Effector CD8-positive, alpha-beta T cell (primary cell): ENCODE measurements around the gene SYTL3.
"Not testable (repeated sequence)": the region's sequence is repeated elsewhere in the genome, so short reads cannot be mapped to it uniquely, and the experiment has no call there.

Source experiments
- DNase-seq: peaks from one replicate; lab custom pipeline; 2025; lab: John Stamatoyannopoulos, UW

Gene SYTL3

GRCh38 chr6:158640519-158640918 is 9.3 kb upstream of the SYTL3 start:
- no peak for DNase-seq

DNA sequence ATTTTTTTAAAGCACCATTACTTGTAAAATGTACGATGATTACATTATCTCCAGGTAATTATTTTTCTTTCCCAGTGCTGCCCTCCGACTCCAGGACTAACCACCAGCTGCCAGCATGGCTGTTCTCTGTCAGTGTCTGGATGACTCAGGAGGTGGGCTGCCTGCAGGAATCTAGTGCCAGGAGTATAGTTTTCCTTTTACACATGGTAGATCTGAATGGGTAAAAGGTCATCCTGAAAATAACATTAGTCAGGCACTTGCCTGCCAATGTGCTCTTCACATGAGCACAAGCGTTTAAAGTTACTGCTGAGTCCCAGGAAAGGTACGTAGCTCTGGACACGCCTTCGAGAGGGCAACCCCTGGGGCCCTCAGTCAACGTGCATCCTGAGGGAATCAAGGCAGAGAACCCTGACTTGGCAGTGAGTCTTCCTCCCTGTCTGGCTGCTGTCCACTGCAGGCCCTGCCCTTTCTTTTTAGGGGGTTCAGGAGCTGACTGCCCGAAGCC is 7.7 kb upstream of the SYTL3 start:
- no peak for DNase-seq

DNA sequence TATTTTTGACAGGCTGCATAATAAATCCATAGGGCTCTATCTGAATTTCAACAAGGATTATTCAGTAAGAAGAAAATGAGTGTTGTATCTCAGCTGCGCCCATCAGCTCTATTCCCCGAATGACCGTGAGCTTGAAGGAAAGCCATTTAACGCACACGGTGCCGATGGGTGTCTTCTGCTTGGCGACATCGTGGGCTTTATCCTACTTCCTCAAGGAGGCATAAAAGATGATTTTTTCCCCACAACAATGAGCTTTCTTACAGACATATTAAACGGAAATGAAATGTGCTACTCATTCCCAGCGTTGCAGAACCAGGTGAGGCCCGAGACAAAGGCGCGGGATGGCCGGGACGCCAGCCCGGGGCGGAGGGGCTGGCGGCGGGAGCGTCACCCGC is 6.0 kb upstream of the SYTL3 start:
- no peak for DNase-seq

GRCh38 chr6:158644231-158645063 is 5.4 kb upstream of the SYTL3 start, which contains the start of gene DYNLT1:
Gene DYNLT1, minus strand, starts transcription at chr6:158644743. Its CDS starts 35 bp downstream, at chr6:158644708.
- peak; percentile 80 for DNase-seq

DNA sequence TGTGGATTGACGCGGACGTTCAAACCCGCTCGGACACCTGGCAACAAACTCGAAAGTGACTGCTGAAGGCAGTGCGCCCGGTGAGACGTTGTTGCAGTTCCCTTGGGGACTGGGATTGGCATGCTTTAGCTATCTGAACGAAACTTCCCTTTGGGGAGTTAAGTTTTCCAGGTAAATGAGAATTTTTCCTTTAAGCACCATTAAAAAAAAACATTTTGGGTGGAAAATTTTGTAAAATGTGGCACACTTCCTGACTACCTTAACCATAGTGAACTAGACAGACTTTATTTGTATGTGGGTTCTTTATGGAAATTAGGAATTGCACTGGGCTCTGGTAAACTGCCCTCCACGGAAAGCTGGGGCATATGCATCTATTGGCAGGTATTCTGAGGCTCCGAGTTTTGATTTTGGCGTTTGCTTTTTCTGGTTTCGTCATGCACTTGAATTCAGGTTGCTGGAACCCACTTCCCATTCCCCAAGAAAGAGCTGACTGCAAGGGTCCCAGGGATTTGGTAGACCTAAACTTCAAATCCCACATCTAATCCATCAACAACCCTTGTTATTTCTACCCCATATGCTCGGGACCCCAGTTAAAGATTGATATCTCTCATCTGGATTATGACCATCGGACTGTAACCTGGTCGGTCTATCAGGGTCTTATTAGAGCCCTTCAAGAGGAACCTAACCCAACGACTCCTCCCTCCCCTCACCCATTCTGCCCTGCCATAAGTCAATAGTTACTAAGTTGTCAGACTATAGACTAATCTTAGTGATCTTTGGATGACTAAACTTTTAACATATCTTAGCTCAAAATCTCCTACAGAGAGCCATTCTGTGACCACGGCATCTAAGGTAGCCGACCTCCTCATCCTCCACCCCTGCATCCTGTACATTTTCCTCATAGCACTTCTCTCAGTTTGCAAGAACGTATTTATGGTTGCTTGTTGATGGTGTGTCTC is 4.5 kb upstream of the SYTL3 start:
- no peak for DNase-seq

DNA sequence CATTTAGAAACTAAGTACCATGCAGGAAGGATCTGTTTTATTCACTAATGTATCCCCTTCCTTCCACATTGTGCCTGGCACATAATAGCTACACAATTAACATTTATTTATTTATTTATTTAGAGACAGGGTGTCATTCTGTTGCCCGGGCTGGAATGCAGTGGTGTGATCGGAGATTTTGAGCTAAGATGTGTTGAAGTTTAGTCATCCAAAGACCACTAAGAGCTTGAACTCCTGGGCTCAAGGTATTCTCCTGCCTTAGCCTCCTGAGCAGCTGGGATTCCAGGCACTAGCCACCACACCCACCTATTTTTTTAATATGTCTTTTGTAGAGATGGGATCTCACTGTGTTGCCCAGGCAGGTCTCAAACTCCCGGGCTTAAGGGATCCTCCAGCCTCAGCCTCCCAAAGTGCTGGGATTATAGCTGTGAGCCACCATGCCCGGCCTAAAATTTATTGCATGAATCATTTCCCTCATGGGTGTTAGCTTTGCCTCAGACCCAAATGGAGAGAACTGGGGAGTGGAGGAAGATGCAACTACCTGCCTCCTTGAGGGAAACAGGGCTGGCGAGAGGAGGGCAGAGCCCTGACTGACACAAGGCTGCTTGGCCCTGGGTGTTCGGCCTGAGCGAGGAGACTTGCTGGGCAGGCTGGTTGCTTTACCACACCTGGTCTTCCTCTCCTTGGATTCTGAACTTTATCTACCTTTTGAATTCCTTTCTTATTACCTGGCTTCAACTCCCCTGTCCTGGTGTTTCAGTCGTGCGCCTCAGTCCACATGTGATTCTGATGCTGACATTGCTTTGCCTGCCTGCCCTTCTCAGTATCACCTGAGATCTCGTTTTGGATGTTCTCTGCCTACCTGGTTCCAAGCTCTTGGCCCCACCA is 3.6 kb upstream of the SYTL3 start:
- no peak for DNase-seq

DNA sequence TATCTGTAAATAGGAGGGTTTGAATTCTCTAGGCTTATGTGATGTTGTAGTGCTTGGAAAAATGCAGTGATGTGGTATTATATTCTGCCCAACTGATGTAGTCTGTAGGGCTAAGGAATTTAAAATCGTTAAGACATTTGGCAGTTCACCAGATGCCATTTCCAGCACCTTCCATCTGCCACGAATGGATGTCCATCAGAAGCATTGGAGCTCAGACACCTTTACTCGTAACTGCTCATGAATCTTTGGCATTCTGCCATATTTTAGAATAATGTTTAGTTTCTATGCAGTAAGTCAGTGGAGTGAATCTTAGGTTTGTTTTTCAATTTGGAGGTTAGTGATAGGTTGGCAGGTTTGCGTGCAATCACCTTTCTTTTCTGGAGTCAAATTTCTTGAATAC is 2.4 kb upstream of the SYTL3 start:
- no peak for DNase-seq

- DNase-seq = no peak
Observed at GRCh38 chr6:158648682-158649131, 1.1 kb upstream of the SYTL3 start.

DNA sequence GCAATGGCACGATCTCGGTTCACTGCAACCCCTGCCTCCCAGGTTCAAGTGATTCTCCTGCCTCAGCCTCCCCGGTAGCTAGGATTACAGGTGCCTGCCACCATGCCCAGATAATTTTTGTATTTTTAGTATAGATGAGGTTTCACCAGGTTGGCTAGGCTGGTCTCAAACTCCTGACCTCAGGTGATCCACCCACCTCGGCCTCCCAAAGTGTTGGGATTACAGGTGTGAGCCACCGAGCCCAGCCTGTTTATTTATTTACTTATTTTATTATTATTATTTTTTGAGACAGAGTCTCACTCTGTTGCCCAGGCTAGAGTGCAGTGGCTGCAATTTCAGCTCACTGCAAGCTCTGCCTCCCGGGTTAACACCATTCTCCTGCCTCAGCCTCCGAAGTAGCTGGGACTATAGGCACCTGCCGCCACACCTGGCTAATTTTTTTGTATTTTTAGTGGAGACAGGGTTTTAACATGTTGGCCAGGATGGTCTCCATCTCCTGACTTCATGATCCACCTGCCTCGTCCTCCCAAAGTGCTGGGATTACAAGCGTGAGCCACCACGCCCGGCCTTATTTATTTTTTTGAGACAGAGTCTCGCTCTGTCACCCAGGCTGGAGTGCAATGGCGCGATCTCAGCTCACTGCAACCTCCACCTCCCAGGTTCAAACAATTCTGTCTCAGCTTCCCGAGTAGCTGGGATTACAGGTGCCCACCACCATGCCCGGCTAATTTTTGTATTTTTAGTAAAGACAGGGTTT is 2.3 kb downstream of the SYTL3 start:
- DNase-seq = not testable (repeated sequence)

DNA sequence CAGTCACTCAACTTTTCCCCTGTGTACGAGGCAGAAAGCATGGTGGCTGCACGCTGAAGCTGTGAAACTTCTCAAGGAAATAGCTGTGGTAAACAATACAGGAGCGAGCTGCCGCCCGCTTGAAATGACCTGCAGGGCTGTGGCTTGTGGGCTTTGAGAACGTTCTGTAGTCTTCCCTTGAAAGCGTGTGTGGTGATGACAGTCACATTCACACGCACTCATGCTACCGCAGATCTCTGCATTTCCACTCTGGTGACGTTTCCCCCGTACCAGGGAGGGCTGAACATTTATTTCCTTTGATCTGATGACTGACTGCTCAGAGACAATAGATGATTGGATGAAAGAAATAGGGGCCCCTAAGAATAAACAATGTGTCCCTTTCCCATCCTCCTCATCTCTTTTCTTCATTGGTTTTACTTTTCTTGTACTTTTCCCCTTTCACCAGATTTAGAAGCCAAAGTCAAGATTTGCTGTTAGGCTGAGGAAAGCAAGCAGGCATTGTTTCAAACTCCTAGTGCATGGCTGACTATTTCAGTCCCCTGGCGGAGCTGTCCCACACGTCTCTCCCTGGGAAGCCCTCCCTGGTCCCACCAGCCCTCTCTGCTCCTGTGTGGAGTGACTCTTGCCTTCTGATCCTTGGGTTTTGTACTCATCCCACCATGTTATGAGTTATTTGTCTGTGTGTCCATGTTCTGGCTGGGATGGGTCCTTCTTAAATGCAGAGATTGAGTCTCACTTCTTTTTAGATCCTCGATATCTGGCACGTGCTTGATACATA is 3.9 kb downstream of the SYTL3 start:
- peak; percentile 79 for DNase-seq

GRCh38 chr6:158654498-158654897 is 4.6 kb downstream of the SYTL3 start:
- DNase-seq = no peak

- DNase-seq = no peak
Observed at GRCh38 chr6:158654960-158655489, 5.2 kb downstream of the SYTL3 start.

GRCh38 chr6:158655569-158656450 is 6.0 kb downstream of the SYTL3 start:
- no peak for DNase-seq

DNA sequence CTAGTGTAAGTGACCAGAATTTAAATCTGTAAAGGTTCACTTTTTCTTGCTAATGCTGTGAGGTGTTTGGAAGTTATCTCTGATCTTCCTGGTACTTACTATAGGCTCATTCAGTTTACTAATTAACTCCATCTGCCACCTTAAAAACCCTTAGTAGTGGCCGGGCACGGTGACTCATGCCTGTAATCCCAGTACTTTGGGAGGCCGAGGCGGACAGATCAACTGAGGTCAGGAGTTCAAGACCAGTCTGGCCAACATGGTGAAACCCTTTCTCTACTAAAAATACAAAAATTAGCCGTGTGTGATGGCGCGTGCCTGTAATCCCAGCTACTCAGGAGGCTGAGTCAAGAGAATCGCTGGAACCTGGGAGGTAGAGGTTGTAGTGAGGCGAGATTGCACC is 7.1 kb downstream of the SYTL3 start:
- DNase-seq = not testable (repeated sequence)

DNA sequence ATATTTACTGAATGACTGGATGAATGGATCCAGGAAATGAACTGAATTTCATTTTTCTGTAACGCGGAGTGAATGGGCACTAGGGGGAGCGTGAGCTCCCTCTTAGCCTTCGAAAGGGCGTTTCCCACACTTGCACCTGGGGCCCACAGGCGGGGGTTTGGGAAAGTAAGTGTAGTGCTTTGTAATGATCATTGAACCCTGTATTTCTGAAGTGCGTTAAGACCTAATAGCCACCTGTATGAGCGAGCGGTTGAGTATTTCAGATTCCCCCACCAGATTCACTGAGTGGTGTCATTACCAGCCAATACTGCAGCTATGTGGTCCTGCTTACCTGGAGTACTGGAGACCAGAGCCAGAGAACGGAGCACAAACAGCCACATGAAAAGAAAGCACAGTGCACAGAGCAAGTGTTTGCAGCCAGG is 10.5 kb downstream of the SYTL3 start:
- peak; percentile 24 for DNase-seq

GRCh38 chr6:158661156-158661685 is 11.4 kb downstream of the SYTL3 start:
- DNase-seq = no peak

GRCh38 chr6:158662607-158662953 is 12.7 kb downstream of the SYTL3 start:
- no peak for DNase-seq

GRCh38 chr6:158662954-158663624 is 13.2 kb downstream of the SYTL3 start:
- DNase-seq = no peak
